PC-3 (cell line): Measurements from ENCODE around the gene LAMC2.

ENCODE experiments used
- CTCF ChIP-seq: fragments of 300-600 bp; sonication (generic); conservative IDR thresholded peaks from 2 replicates; pipeline ENCODE4 v1.5.1; 2017; ENCODE audit warnings: antibody characterized with exemption, low read depth, mild to moderate bottlenecking, low read length
- EZH2 ChIP-seq: fragments of 300-600 bp; sonication (generic); IDR thresholded peaks from one replicate; pipeline ENCODE4 v1.6.1; 2017; ENCODE audit warnings: antibody characterized with exemption, mild to moderate bottlenecking, low read length; ENCODE audit not compliant: unreplicated experiment

GRCh38 chr1:183238071-183238470 is 52.0 kb downstream of the LAMC2 start:
- no peak for TF ChIP-seq CTCF
- no peak for TF ChIP-seq EZH2
